ENCODE measurements around the gene NANOG.
"Not testable (repeated sequence)": the region's sequence is repeated elsewhere in the genome, so short reads cannot be mapped to it uniquely, and the experiment has no call there.

Gene NANOG

DNA sequence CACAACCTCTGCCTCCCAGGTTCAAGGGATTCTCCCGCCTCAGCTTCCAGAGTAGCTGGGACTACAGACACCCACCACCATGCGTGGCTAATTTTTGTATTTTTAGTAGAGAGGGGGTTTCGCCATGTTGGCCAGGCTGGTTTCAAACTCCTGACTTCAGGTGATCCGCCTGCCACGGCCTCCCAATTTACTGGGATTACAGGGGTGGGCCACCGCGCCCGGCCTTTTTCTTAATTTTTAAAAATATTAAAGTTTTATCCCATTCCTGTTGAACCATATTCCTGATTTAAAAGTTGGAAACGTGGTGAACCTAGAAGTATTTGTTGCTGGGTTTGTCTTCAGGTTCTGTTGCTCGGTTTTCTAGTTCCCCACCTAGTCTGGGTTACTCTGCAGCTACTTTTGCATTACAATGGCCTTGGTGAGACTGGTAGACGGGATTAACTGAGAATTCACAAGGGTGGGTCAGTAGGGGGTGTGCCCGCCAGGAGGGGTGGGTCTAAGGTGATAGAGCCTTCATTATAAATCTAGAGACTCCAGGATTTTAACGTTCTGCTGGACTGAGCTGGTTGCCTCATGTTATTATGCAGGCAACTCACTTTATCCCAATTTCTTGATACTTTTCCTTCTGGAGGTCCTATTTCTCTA is at the start of gene NANOG:
TSS of gene NANOG (plus strand) at position 519 of the 645 bp plus-strand sequence. CDS start 213 bp downstream, outside the sequence.
- not testable (repeated sequence) for DNase-seq (ENCODE audit: low read depth)

DNA sequence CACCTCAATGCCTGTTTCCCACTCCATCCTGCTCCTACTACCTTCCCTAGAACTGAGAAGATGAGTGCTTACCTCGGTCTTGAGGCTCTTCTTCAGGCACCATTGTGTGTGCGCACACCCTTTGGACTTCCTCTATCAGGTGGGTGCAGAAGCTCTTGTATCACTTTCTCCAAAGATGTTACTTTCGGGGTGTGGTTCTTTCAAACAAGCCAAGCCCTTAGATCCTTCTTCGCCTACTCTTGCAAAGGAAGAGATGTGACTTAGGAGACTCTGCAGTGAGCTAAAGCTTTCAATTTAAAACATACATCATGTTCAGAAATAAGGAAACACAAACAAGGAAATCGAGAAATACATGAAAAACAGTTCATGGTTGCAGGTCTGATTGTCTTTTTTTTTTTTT is 42.0 kb upstream of the NANOG start, which contains the start of gene CLEC4C:
TSS of gene CLEC4C (minus strand) at position 130 of the 400 bp plus-strand sequence. CDS start at position 103, 27 bp downstream.
- DNase-seq (ENCODE audit: low read depth): no peak

DNA sequence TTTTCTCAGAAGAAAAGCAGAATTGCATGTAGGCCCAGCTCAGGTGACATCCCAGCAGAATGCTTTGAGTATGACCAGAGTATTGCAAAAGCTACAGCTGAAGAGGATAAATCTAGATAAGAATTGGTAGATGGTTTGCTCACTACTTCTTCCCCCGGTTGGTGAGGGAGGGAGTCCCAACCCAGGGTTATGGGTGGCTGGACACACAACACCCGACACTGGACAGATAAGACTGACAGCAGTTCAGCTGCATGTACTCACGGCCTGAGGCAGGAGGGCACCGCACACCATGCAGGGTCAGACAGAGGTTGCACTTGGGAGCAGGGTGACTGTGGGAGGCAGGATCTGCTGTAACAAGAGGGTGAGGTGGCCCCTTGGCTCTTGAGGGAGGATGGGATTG is 40.4 kb upstream of the NANOG start:
- no peak for DNase-seq (ENCODE audit: low read depth)

DNA sequence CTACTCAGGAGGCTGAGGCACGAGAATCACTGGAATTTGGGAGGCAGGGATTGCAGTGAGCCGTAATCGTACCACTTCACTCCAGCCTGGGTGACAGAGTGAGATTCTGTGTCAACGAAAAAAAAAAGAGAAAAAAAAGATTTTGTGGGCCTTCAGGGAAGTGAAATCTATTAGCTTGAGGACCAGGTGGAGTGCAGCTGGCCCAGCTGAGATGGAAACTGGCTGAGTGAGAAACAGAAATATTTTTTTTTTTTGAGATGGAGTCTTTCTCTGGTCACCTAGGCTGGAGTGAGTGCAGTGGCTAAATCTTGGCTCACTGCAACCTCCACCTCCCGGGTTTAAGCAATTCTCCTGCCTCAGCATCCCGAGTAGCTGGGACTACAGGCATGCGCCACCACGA is 39.8 kb upstream of the NANOG start:
- DNase-seq (ENCODE audit: low read depth): no peak

- DNase-seq (ENCODE audit: low read depth): no peak
These were observed 38.9 kb upstream of the NANOG start for GRCh38 chr12:7750350-7750749.

GRCh38 chr12:7751394-7751793 is 37.8 kb upstream of the NANOG start:
- DNase-seq (ENCODE audit: low read depth): no peak

DNA sequence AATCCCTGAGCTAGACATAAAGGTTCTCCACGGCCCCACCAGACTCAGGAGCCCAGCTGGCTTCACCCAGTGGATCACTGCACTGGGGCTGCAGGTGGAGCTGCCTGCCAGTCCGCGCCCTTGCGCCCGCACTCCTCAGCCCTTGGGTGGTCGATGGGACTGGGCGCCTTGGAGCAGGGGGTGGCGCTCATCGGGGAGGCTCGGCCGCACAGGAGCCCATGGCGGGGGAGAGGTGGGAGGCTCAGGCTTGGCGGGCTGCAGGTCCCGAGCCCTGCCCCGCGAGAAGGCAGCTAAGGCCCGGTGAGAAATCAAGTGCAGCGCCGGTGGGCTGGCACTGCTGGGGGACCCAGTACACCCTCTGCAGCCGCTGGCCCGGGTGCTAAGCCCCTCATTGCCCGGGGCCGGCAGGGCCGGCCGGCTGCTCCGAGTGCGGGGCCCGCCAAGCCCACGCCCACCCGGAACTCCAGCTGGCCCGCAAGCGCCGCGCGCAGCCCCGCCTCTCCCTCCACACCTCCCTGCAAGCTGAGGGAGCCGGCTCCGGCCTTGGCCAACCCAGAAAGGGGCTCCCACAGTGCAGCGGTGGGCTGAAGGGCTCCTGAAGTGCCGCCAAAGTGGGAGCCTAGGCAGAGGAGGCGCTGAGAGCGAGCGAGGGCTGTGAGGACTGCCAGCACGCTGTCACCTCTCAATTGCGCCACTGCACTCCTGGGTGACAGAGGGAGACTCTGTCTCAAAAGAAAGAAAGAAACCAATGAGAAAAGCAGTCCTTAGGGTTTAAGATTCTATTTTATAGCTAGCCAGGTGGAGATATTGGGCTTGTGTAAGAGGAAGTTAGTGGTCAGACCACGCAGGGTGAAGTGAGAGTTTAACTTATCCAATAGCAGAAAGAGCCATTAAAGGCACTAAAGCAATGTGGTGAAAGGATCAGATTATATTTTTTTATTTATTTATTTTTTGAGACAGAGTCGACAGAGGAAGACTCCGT is 37.0 kb upstream of the NANOG start:
- DNase-seq (ENCODE audit: low read depth): not testable (repeated sequence)

GRCh38 chr12:7755668-7756067 is 33.5 kb upstream of the NANOG start:
- not testable (repeated sequence) for DNase-seq (ENCODE audit: low read depth)

DNA sequence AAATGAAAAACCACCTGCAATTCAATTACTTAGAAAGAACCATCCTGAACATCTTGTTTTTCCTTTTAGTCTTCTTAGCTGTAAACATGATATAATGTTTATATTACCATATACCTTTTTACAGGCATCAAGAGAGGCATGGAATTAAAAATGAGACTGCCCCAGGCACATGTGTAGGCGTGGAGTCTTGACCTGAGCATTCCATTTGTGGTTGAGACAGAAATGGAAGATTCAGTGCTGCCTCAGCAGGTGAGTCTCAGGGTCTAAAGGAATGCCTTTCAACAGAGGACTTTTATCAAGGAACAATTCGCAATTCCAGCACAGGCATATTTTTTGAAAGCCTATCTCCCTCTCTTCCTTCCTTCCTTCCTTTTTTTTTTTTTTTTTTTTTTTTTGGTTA is 32.2 kb upstream of the NANOG start:
- no peak for DNase-seq (ENCODE audit: low read depth)

DNA sequence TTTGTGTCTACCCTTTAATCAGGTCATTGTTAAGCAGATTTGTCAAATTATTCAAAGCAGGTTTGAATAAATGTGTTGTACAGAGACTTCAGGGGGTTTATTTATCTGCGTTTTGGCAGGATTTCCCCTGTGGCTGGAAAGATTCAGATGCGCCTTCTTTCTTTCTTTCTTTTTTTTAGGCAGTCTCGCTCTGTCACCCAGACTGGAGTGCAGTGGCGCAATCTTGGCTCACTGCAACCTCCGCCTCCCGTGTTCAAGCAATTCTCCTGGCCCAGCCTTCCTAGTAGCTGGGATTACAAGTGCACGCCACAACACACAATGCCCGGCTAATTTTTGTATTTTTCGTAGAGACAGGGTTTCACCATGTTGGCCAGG is 30.4 kb upstream of the NANOG start:
- no peak for DNase-seq (ENCODE audit: low read depth)

DNA sequence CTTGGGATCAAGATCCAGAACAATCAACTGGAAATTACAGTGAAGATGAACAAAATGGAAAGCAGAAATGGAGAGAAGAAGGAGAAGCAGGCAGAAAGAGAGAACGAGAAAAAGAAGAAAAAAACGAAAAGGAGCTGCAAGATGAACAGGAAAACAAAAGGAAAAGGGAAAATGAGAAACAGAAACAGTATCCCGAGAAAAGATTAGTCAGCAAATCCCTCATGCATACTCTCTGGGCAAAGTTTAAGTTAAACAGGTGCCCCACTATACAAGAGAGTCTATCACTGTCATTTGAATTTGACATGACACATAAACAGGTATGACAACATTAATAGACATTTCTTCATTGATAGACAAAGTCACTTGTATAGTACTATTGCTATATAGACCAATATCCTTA is 19.2 kb upstream of the NANOG start:
- DNase-seq (ENCODE audit: low read depth): no peak

- DNase-seq (ENCODE audit: low read depth): no peak
These were observed 7.9 kb upstream of the NANOG start for GRCh38 chr12:7781274-7781673.

DNA sequence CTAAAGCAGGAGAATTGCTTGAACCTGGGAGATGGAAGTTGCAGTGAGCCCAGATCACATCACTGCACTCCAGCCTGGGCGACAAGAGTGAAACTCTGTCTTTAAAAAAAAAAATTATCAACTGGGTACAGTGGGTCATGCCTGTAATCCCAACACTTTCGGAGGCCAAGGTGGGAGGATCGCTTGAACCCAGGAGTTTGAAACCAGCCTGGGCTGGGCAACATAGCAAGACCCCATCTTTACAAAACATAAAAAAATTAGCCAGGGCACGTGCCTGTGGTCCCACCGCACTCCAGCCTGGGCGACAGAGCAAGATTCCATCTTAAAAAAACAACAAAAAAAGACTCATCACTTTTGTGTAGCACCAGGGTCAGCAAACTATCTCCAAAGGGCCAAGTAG is 7.1 kb upstream of the NANOG start:
- DNase-seq (ENCODE audit: low read depth): no peak

- not testable (repeated sequence) for DNase-seq (ENCODE audit: low read depth)
These were observed 5.8 kb upstream of the NANOG start for GRCh38 chr12:7783433-7783832.

DNA sequence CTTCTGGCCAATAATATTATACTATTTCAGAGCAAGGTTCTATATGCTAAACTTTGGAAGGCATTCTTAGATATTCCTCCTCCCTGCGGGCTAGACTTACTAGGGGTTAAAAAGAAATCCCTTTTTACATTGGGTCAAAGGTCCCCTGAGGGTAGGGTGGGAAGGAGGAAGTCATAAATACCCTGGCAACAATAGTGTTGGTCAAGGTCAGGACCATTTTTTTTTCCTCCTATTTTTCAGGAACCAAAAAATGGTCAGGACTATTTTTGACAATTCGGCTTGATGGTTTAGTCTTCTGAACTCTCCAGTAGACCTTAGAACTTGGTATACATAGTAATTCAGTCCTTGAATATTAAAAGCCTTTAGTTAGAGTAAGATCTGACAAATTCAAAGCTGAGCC is 4.5 kb upstream of the NANOG start:
- DNase-seq (ENCODE audit: low read depth): no peak

DNA sequence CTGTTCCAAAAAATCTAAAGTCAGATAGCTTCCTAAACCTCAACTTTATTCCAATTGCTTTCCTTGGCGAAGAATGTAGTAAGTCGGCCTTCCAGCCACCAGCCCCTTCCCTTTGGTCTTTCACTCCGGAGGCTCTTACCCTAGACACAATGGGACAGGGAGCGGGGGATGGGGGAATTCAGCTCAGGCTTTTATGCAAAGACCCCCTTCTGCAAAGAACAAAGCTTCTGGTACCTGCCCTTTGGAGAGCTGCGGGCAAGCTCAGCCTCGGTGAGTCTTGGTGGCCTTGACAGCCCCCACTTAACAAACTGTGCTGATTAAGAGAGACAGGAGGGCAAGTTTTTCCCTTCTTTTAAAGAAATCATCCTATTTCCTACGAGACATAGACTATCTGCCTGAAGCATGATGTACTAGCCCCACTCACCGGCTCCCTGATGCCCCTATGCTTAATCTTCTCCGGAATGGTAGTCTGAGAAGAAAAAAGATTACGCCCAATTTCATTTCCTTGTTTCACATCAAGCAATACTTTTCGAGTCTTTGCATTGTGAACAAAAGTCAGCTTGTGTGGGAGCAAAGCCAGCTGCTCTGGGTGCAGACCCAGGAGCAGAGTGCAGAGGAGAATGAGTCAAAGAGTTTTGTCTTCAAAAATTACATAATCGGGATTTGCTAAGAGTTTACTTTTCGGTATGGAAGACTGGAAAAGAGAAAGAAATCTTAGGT is 1.5 kb upstream of the NANOG start:
- DNase-seq (ENCODE audit: low read depth): no peak

DNA sequence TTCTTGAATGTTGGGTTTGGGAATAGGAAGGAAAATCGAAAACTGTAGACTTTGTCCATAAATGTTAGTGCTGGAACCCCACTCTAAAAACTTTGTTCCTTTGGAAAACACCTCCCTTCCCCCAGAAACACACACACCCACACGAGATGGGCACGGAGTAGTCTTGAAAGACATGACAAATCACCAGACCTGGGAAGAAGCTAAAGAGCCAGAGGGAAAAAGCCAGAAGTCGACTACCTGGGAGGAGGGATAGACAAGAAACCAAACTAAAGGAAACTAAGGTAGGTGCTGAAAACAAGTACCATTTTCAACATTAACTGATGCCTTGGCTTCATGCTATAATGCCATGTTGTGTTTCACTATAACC is 925 bp upstream of the NANOG start:
- no peak for DNase-seq (ENCODE audit: low read depth)

DNA sequence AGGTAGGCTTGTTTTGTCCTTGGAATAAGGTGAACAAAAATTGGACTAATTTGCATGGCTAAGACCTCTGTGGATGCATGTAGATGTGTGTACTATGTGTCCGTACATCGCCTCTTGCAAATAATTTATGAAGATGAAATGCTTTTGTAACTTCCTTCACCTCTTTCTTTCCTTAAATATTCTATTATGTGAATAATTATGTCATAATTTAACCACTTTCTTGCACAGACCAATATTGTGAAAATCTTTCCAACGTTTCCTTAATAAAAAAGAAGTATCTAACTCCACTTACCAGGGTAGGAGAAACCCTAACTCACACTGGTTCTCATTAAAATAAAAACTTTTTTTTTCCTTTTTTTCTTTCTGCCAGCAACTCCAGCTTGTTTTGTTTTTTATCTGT is 4.0 kb downstream of the NANOG start:
- no peak for DNase-seq (ENCODE audit: low read depth)

DNA sequence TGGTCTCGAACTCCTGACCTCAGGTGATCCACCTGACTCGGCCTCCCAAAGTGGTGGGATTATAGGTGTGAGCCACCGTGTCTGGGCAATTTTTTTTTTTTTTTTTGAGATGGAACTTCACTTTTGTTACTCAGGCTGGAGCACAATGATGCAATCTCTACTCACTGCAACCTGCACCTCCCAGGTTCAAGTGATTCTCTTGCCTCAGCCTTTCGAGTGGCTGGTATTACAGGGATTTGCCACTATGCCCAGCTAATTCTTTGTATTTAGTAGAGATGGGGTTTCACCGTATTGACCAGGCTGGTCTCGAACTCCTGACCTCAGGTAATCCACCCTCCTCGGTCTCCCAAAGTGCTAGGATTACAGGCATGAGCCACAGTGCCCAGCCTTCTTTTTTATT is 8.1 kb downstream of the NANOG start:
- not testable (repeated sequence) for DNase-seq (ENCODE audit: low read depth)

DNA sequence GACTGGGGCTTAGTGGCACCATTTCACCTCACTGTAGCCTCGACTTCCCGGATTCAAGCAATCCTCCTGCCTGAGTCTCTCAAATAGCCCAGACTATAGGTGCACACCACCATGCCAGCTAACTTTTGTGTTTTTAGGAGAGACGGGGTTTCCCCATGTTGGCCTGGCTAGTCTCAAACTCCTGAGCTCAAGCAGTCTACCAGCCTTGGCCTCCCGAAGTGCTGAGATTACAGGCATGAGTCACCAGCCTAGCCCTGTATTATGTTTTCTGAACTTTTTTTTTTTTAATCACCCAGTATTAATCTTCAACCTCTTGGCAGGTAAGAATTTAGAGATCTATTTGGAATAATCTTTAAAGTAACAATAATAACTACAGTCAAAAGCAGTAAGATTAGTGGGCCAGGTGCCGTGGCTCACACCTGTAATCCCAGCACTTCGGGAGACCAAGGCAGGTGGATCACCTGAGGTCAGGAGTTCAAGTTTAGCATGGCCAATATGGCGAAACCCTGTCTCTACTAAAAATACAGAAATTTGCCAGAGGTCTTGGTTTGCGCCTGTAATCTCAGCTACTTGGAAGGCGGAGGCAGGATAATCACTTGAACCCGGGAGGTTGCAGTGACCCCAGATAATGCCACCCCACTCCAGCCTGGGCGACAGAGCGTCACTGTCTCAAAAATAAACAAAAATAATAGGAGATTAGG is 8.6 kb downstream of the NANOG start:
- peak; percentile 15 for DNase-seq (ENCODE audit: low read depth)

DNA sequence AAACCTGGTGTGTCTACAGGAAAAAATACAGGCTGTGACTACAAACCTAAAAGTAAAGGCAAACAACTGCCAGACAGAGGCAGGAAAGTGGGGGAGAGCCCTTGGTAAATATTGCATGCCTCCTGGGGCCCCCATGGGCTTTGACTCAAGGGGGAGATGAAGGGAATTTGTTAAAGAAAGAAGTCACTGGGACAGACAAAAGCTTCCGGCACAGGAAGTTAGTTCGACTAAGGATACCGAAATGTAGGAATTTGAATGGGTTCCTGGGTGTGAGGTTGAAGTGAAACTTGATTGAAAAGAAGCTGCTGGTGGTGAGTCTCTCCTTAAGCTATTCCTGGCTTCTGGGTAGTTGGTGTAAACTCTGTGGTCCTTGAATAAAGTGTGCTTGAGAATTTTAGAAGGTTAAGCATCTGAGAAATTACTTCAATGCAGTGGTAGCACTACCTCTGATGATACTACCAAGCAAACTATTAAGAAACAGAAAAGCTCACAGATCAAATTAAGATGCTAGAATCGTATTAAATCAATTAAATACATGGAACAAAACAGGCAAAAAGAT is 9.6 kb downstream of the NANOG start:
- not testable (repeated sequence) for DNase-seq (ENCODE audit: low read depth)

DNA sequence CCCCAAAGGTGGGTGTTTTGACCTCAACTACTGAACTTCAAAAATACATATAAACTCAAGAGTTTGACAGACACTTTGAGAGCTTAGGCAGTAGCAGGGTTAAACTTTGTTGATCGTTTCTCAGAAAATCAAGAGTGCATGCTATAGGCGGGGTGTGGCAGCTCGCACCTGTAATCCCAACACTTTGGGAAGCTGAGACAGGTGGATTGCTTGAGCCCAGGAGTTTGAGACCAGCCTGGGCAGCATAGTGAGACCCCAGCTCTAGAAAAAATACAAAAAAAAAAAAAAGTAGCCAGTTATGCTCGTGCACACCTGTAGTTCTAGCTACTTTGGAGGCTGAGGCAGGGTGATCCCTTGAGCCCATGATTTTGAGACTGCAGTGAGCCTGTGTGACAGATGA is 12.3 kb downstream of the NANOG start:
- no peak for DNase-seq (ENCODE audit: low read depth)
